ENCODE results near the gene GNAO1.

DNA sequence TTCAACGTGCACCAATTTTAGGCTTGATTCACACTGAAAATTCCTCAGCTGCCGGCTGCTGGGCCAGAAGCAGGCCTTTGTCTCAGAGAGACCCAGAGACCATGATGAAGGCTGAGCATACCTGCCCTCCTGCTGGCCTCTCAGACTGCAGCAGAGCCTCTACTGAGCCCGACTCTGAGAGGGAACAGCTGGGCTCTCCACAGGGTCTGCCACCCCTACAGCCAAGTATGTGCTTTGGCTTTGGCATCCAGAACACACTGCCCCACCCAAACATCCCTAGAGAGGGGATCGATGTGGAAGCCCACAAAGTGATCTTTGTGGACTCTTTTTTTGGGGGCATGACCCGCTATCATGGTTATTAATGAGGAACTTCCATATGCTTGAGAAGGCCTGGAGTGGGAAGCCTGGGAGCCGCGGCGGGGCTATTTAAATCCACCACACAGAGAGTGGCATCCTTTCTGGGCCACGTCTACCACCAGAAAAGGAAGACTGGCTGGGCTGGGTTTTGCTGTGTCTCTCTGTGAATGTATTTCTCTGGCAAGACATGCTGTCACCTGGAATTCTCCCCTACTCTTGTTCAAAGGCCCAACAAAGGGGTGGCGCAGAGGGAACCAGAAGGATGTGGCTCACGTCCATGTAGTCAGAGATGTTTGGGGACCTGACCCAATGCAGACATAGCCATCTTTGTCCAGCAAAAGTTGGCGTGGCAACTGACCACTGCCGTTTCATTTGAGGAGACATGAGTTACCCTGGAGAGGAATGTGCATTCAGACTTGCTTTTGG, 69.3 kb downstream of the GNAO1 start:
- TF ChIP-seq, protein P1, sequence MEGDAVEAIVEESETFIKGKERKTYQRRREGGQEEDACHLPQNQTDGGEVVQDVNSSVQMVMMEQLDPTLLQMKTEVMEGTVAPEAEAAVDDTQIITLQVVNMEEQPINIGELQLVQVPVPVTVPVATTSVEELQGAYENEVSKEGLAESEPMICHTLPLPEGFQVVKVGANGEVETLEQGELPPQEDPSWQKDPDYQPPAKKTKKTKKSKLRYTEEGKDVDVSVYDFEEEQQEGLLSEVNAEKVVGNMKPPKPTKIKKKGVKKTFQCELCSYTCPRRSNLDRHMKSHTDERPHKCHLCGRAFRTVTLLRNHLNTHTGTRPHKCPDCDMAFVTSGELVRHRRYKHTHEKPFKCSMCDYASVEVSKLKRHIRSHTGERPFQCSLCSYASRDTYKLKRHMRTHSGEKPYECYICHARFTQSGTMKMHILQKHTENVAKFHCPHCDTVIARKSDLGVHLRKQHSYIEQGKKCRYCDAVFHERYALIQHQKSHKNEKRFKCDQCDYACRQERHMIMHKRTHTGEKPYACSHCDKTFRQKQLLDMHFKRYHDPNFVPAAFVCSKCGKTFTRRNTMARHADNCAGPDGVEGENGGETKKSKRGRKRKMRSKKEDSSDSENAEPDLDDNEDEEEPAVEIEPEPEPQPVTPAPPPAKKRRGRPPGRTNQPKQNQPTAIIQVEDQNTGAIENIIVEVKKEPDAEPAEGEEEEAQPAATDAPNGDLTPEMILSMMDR (IDR thresholded peaks at IDR 0.05) = no peak
- no peak for TF ChIP-seq POLR2A (IDR thresholded peaks at IDR 0.05)
